CD14-positive monocyte (primary cell): ENCODE data around the gene RBM7. TPM values are rescaled to one million over a fixed set of nuclear protein-coding genes. Genes with fewer than 3 reads are reported as not detected.

Experiments
- DNase-seq, 3 donors: peaks; one replicate each; pipeline ENCODE4 v3.0.0-alpha.2; 2011 to 2022
- H2AFZ ChIP-seq: 2 replicates; pipeline ENCODE4 v1.6.0; 2012; ENCODE audit warnings: mild to moderate bottlenecking, low read depth, low read length, inconsistent platforms; ENCODE audit not compliant: insufficient read depth, poor library complexity, severe bottlenecking
- H3K27ac ChIP-seq, 2 donors: 1 replicate in 1 of 2; 2 replicates in 1 of 2; pipeline ENCODE4 v1.5.1; 2012 to 2013; ENCODE audit warnings: low read length in 2 of 2, control low read depth in 1 of 2, inconsistent platforms in 1 of 2, low read depth in 1 of 2, mild to moderate bottlenecking in 1 of 2
- H3K27me3 ChIP-seq, 2 donors: one replicate each; pipeline versions ENCODE4 v1.6.0 to v1.6.1; 2011 to 2013; ENCODE audit warnings: low read length in 2 of 2; ENCODE audit not compliant: control insufficient read depth in 2 of 2, insufficient read depth in 2 of 2
- H3K36me3 ChIP-seq, 2 donors: replicated peaks in 1 of 2; 1 replicate in 1 of 2; 2 replicates in 1 of 2; pipeline versions ENCODE4 v1.5.1 to v1.6.1; 2012 to 2013; ENCODE audit warnings: low read length in 2 of 2, control low read depth in 1 of 2, inconsistent platforms in 1 of 2, mild to moderate bottlenecking in 1 of 2; ENCODE audit not compliant: insufficient read depth in 2 of 2, control insufficient read depth in 1 of 2
- H3K4me1 ChIP-seq, 2 donors: 1 replicate in 1 of 2; 2 replicates in 1 of 2; pipeline versions ENCODE4 v1.5.1 to v1.6.1; 2012 to 2013; ENCODE audit warnings: low read length in 2 of 2, control low read depth in 1 of 2, inconsistent platforms in 1 of 2, mild to moderate bottlenecking in 1 of 2, moderate library complexity in 1 of 2; ENCODE audit not compliant: insufficient read depth in 2 of 2, control insufficient read depth in 1 of 2
- H3K4me2 ChIP-seq: replicated peaks from 2 replicates; pipeline ENCODE3; 2012; ENCODE audit warnings: low read length, moderate library complexity, mild to moderate bottlenecking; ENCODE audit not compliant: poor library complexity, severe bottlenecking; ENCODE audit errors: extremely low read depth
- H3K4me3 ChIP-seq, 3 experiments: fragments of 200-600 bp in 1 of 3; sonication (generic) in 1 of 3; replicated peaks in 1 of 3; 1 replicate in 2 of 3; 2 replicates in 1 of 3; pipeline ENCODE4 v1.5.1; 2011 to 2013; ENCODE audit warnings: low read length in 3 of 3, mild to moderate bottlenecking in 3 of 3, control low read depth in 2 of 3, low read depth in 2 of 3, inconsistent platforms in 1 of 3, moderate library complexity in 1 of 3
- H3K79me2 ChIP-seq: 2 replicates; pipeline ENCODE4 v1.6.0; 2012; ENCODE audit warnings: mild to moderate bottlenecking, control low read depth, inconsistent platforms, low read length, moderate library complexity; ENCODE audit not compliant: insufficient read depth
- H3K9ac ChIP-seq: 2 replicates; pipeline ENCODE4 v1.6.0; 2017; ENCODE audit warnings: low read length, mild to moderate bottlenecking; ENCODE audit not compliant: insufficient read depth, poor library complexity, severe bottlenecking
- H3K9me3 ChIP-seq, 2 donors: replicated peaks in 1 of 2; 1 replicate in 1 of 2; 2 replicates in 1 of 2; pipeline versions ENCODE4 v1.5.1 to v1.6.1; 2012 to 2013; ENCODE audit warnings: low read length in 2 of 2, control low read depth in 1 of 2; ENCODE audit not compliant: control insufficient read depth in 1 of 2, insufficient read depth in 1 of 2
- H4K20me1 ChIP-seq: 2 replicates; pipeline ENCODE4 v1.6.0; 2012; ENCODE audit warnings: mild to moderate bottlenecking, low read length, control low read depth, moderate library complexity; ENCODE audit not compliant: insufficient read depth
- H3K27ac Mint-ChIP-seq, 7 donors: one replicate each; pipeline ENCODE4 v1.8.0; 2020; ENCODE audit warnings: mild to moderate bottlenecking in 7 of 7, mixed read lengths in 7 of 7, moderate library complexity in 6 of 7, inconsistent platforms in 2 of 7
- H3K27me3 Mint-ChIP-seq, 3 donors: one replicate each; pipeline ENCODE4 v1.8.0; 2021 to 2022; ENCODE audit warnings: low read depth in 3 of 3, mild to moderate bottlenecking in 3 of 3, mixed read lengths in 3 of 3, moderate library complexity in 3 of 3, inconsistent platforms in 1 of 3
- H3K36me3 Mint-ChIP-seq, 2 donors: one replicate each; pipeline ENCODE4 v1.8.0; 2020; ENCODE audit warnings: mixed read lengths in 2 of 2, inconsistent platforms in 1 of 2, mild to moderate bottlenecking in 1 of 2
- H3K4me1 Mint-ChIP-seq: one replicate; pipeline ENCODE4 v1.8.0; 2020; ENCODE audit warnings: mild to moderate bottlenecking, mixed read lengths
- H3K4me3 Mint-ChIP-seq, 2 donors: one replicate each; pipeline ENCODE4 v1.8.0; 2020; ENCODE audit warnings: mild to moderate bottlenecking in 2 of 2, mixed read lengths in 2 of 2, moderate library complexity in 1 of 2
- H3K9me3 Mint-ChIP-seq, 7 donors: one replicate each; pipeline ENCODE4 v1.8.0; 2020 to 2022; ENCODE audit warnings: mixed read lengths in 7 of 7, mild to moderate bottlenecking in 6 of 7, moderate library complexity in 6 of 7, inconsistent platforms in 2 of 7
- CTCF ChIP-seq: fragments of 200-600 bp; IDR thresholded peaks from one replicate; pipeline ENCODE4 v1.8.0; 2022; ENCODE audit warnings: antibody characterized with exemption, mild to moderate bottlenecking
- WGBS: methylation state at CpG from one replicate; pipeline ENCODE4 v1.1.5; 2013; ENCODE audit warnings: missing lambda C conversion rate; ENCODE audit not compliant: insufficient coverage; 5-methylcytosine and 5-hydroxymethylcytosine counted together
- intact Hi-C, 2 donors: fragments of 100-400 bp; cut with micrococcal nuclease; formaldehyde crosslinking; loops; one replicate each; pipeline versions ENCODE4 v1.15.0 to v1.15.1; 2023
- polyA plus RNA-seq, 3 donors: library from polyadenylated mRNA; depleted of rRNA in 1 of 3; unstranded in 2 of 3; stranded (reverse) in 1 of 3; fragments of 300-500 nt in 2 of 3; fragments of >200 nt in 1 of 3; fragmentation: Illumina TruSeq in 2 of 3; gene quantifications; 1 replicate in 2 of 3; 2 replicates in 1 of 3; pipeline ENCODE4 v1.2.3, GENCODE V29; 2012 to 2021

Gene RBM7
- polyA plus RNA-seq, 3 donors, result 27.3 to 36.3 (median 32.4) TPM

- Histone ChIP-seq H3K4me1 (peaks cover 26 to 39% of the 10 kb centered on the region in 2 donors), H3K4me2 (no peak overlapping the region), H3K9me3 (no peaks in the 10 kb centered on the region), H3K27ac (no peak overlapping the region), H3K79me2 (peaks cover 46% of the 10 kb centered on the region), H3K9ac (no peak overlapping the region), H3K4me3 (no peak overlapping the region), H3K27me3 (no peaks in the 10 kb centered on the region), H3K36me3 (peaks cover 4 to 10% of the 10 kb centered on the region in 2 donors), H2AFZ (no peak overlapping the region), H4K20me1 (no peaks in the 10 kb centered on the region)
- no peak for TF ChIP-seq CTCF
- peaks cover 3 to 7% (median 5%) of the 10 kb centered on the region in 3 donors for H3K27me3 Mint-ChIP-seq
- 100% methylated on average over 1 of the region's 4 CpGs for WGBS
- H3K4me1 Mint-ChIP-seq, result peaks cover 37% of the 10 kb centered on the region
- no peak overlapping the region for H3K27ac Mint-ChIP-seq
- DNase-seq, result no peak
- no peak overlapping the region for H3K4me3 Mint-ChIP-seq
- peaks cover 9 to 11% of the 10 kb centered on the region in 2 donors for H3K36me3 Mint-ChIP-seq
- intact Hi-C loops, result loop anchor here in 1 of 2 donors (2.0 kb wide), 1 partner anchor 40 kb away; the partner anchor contains the start of gene REXO2
- H3K9me3 Mint-ChIP-seq, result no peaks in the 10 kb centered on the region
Observed at GRCh38 chr11:114398303-114398920, 2.1 kb upstream of the RBM7 start.

DNA sequence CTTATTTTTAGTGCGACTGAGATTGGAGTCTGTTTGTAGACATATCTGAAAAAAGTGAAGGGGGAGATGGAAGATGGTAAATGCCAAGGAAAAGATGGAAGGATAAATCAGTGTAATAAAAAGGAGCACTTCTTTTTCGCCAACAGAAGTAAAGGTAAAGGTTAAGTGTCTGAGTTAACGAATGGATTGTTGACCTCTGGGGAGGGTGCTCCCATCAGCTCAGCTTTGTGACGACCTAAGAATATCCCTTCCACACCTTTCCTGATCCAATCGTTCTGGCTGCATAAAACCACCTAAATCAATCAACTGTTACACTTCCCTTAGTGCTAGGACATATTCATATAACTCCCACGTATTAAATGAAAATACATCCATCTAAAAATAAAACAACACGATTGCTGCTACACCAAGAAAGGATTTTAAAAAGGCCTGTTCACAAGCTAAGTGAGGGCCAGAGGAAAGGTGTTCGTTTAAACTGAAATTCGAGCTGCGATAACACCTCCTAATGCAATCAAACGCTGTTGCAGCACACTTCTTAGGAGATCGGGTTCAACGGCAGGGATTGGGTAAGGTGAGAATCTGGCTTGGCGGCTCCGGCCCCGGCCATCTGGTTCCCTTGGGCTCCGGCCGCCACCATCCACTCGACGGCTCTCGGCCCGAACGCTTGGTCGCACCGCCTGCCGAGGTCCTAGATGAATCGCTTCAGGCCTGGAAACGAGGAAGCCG is 813 bp upstream of the RBM7 start:
- Mint-ChIP-seq H3K4me1 (peaks cover 42% of the 10 kb centered on the region), H3K9me3 (no peaks in the 10 kb centered on the region), H3K36me3 (peaks cover 13 to 22% of the 10 kb centered on the region in 2 donors), H3K4me3 (peak overlapping the region; percentile 91 to 96), H3K27ac (peak overlapping the region; percentile 99 to 100 (median 100)), H3K27me3 (peaks cover 0 to 2% (median 0%) of the 10 kb centered on the region in 3 donors)
- Histone ChIP-seq H3K27ac (peak overlapping the region; percentile 99), H3K27me3 (no peaks in the 10 kb centered on the region), H3K4me2 (peak overlapping the region; percentile 76), H2AFZ (peak overlapping the region; percentile 83), H3K9me3 (no peaks in the 10 kb centered on the region), H3K79me2 (peaks cover 58% of the 10 kb centered on the region), H4K20me1 (no peaks in the 10 kb centered on the region), H3K36me3 (peaks cover 4 to 22% of the 10 kb centered on the region in 2 donors), H3K4me1 (peaks cover 26 to 45% of the 10 kb centered on the region in 2 donors), H3K9ac (peak overlapping the region; percentile 96), H3K4me3 (peak overlapping the region; percentile 77 to 90 (median 85))
- TF ChIP-seq CTCF, result no peak
- no peak for DNase-seq
- intact Hi-C loops, result loop anchor here in 1 of 2 donors (2.0 to 10.0 kb wide), 2 partner anchors 39 to 525 kb away; partner anchors contain the start of genes REXO2 and USP28
- WGBS, result 5% methylated on average over 21 of the region's 29 CpGs
